SK-N-SH treated with all-trans-retinoic acid at 6 μM for 48 hours (cell line): ENCODE measurements around the gene EGLN1.

Source experiments
- ATAC-seq: fragments of 200-7000 bp; cut with Tn5 transposase; 3 replicates; pipeline ENCODE4 v1.9.1; 2020; ENCODE audit warnings: mild to moderate bottlenecking, moderate library complexity
- ARNTL ChIP-seq: fragments of 450-650 bp; formaldehyde crosslinking; IDR thresholded peaks from 2 replicates; pipeline ENCODE4 v1.5.0; 2020; ENCODE audit warnings: low read depth, mild to moderate bottlenecking, moderate library complexity, borderline replicate concordance
- BACH2 ChIP-seq: fragments of 250-450 bp; sonication (Bioruptor Pico); IDR thresholded peaks from 2 replicates; pipeline ENCODE4 v1.9.0; 2021; ENCODE audit warnings: mild to moderate bottlenecking, borderline replicate concordance
- CSDC2 ChIP-seq: fragments of 250-450 bp; sonication (Bioruptor Pico); IDR thresholded peaks from 2 replicates; pipeline ENCODE4 v1.5.0; 2020; ENCODE audit warnings: mild to moderate bottlenecking, moderate library complexity
- ESRRG ChIP-seq: fragments of 250-450 bp; sonication (Bioruptor Pico); IDR thresholded peaks from 2 replicates; pipeline ENCODE4 v1.6.1; 2021; ENCODE audit warnings: mild to moderate bottlenecking
- GLIS3 ChIP-seq: fragments of 250-450 bp; sonication (Bioruptor Pico); IDR thresholded peaks from 2 replicates; pipeline ENCODE4 v1.5.0; 2020; ENCODE audit warnings: mild to moderate bottlenecking, moderate library complexity
- ISL1 ChIP-seq: fragments of 250-450 bp; sonication (Bioruptor Pico); IDR thresholded peaks from 2 replicates; pipeline ENCODE4 v2.1.2; 2022; ENCODE audit warnings: mild to moderate bottlenecking, moderate library complexity
- OSR1 ChIP-seq: fragments of 250-450 bp; sonication (Bioruptor Pico); IDR thresholded peaks from 2 replicates; pipeline ENCODE4 v1.8.0; 2022; ENCODE audit warnings: moderate library complexity, mild to moderate bottlenecking, inconsistent platforms
- PPARA ChIP-seq: fragments of 250-450 bp; sonication (Bioruptor Pico); IDR thresholded peaks from 2 replicates; pipeline ENCODE4 v1.5.0; 2020; ENCODE audit warnings: mild to moderate bottlenecking, borderline replicate concordance
- RARB ChIP-seq: fragments of 250-450 bp; sonication (Bioruptor Pico); IDR thresholded peaks from 2 replicates; pipeline ENCODE4 v1.8.0; 2021; ENCODE audit warnings: mild to moderate bottlenecking, moderate library complexity
- SNAI2 ChIP-seq: fragments of 250-450 bp; sonication (Bioruptor Pico); IDR thresholded peaks from 2 replicates; pipeline ENCODE4 v1.5.0; 2020; ENCODE audit warnings: mild to moderate bottlenecking, moderate library complexity
- TCF4 ChIP-seq: fragments of 250-450 bp; sonication (Bioruptor Pico); IDR thresholded peaks from 2 replicates; pipeline ENCODE4 v1.8.0; 2021; ENCODE audit warnings: mild to moderate bottlenecking, moderate library complexity, borderline replicate concordance
- TOX ChIP-seq: fragments of 250-450 bp; sonication (Bioruptor Pico); IDR thresholded peaks from 2 replicates; pipeline ENCODE4 v1.8.0; 2021; ENCODE audit warnings: mild to moderate bottlenecking, moderate library complexity, borderline replicate concordance
- ZC3H10 ChIP-seq: fragments of 250-450 bp; sonication (Bioruptor Pico); IDR thresholded peaks from 2 replicates; pipeline ENCODE4 v1.5.1; 2021; ENCODE audit warnings: mild to moderate bottlenecking, moderate library complexity
- ZFP30 ChIP-seq: fragments of 450-650 bp; formaldehyde crosslinking; IDR thresholded peaks from 2 replicates; pipeline ENCODE4 v1.5.0; 2022; ENCODE audit warnings: mild to moderate bottlenecking, moderate library complexity
- ZNF565 ChIP-seq: fragments of 450-650 bp; formaldehyde crosslinking; conservative IDR thresholded peaks from 2 replicates; pipeline ENCODE4 v1.5.0; 2020; ENCODE audit warnings: low read depth, mild to moderate bottlenecking, moderate library complexity
- ZNF70 ChIP-seq: fragments of 450-650 bp; formaldehyde crosslinking; IDR thresholded peaks from 2 replicates; pipeline ENCODE4 v1.5.0; 2020; ENCODE audit warnings: mild to moderate bottlenecking, moderate library complexity
- TF ChIP-seq, protein P1 (sequence below): fragments of 250-450 bp; sonication (Bioruptor Pico); IDR thresholded peaks from 2 replicates; pipeline ENCODE4 v1.5.1; 2021; ENCODE audit warnings: mild to moderate bottlenecking, moderate library complexity
- TF ChIP-seq, protein P2 (sequence below): fragments of 250-450 bp; sonication (Bioruptor Pico); IDR thresholded peaks from 2 replicates; pipeline ENCODE4 v1.5.1; 2020; ENCODE audit warnings: low read depth, mild to moderate bottlenecking, moderate library complexity
- TF ChIP-seq, protein P3 (sequence below): fragments of 250-450 bp; sonication (Bioruptor Pico); IDR thresholded peaks from 2 replicates; pipeline ENCODE4 v1.8.0; 2021; ENCODE audit warnings: low read depth, mild to moderate bottlenecking, moderate library complexity, borderline replicate concordance
- TF ChIP-seq, protein P4 (sequence below): fragments of 250-450 bp; sonication (Bioruptor Pico); IDR thresholded peaks from 2 replicates; pipeline ENCODE4 v1.5.0; 2020; ENCODE audit warnings: mild to moderate bottlenecking, moderate library complexity
- TF ChIP-seq, protein P5 (sequence below): fragments of 250-450 bp; sonication (Bioruptor Pico); IDR thresholded peaks from 2 replicates; pipeline ENCODE4 v1.8.0; 2020; ENCODE audit warnings: mild to moderate bottlenecking, moderate library complexity, borderline replicate concordance

The EGLN1 gene

DNA sequence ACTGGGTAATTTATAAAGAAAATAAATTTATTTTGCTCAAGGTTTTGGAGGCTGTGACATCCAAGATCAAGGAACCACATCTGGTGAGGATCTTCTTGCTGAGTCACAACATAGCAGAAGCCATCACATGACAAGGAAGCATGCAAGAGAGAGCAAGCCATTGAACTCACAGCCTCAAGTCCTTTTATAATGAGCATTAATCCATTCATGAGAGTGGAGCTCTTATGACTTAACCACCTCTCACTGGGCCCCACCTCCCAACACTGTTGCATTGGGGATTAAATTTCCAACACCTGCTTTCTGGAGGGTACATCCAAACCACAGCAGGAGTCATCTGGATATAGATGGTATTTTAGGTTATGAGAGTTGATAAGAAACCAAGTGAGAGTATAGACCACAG, 20.6 kb upstream of the EGLN1 start (continued):
- TF ChIP-seq, protein P1, sequence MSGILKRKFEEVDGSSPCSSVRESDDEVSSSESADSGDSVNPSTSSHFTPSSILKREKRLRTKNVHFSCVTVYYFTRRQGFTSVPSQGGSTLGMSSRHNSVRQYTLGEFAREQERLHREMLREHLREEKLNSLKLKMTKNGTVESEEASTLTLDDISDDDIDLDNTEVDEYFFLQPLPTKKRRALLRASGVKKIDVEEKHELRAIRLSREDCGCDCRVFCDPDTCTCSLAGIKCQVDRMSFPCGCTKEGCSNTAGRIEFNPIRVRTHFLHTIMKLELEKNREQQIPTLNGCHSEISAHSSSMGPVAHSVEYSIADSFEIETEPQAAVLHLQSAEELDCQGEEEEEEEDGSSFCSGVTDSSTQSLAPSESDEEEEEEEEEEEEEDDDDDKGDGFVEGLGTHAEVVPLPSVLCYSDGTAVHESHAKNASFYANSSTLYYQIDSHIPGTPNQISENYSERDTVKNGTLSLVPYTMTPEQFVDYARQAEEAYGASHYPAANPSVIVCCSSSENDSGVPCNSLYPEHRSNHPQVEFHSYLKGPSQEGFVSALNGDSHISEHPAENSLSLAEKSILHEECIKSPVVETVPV (CRISPR knock-in tag) = no peak
- TF ChIP-seq BACH2 (CRISPR knock-in tag) = no peak
- TF ChIP-seq, protein P2, sequence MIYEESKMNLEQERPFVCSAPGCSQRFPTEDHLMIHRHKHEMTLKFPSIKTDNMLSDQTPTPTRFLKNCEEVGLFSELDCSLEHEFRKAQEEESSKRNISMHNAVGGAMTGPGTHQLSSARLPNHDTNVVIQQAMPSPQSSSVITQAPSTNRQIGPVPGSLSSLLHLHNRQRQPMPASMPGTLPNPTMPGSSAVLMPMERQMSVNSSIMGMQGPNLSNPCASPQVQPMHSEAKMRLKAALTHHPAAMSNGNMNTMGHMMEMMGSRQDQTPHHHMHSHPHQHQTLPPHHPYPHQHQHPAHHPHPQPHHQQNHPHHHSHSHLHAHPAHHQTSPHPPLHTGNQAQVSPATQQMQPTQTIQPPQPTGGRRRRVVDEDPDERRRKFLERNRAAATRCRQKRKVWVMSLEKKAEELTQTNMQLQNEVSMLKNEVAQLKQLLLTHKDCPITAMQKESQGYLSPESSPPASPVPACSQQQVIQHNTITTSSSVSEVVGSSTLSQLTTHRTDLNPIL = no peak
- TF ChIP-seq GLIS3 (CRISPR knock-in tag) = no peak
- no peak for TF ChIP-seq ZFP30 (CRISPR knock-in tag)
- TF ChIP-seq CSDC2 (CRISPR knock-in tag) = no peak
- TF ChIP-seq TCF4 = no peak

DNA sequence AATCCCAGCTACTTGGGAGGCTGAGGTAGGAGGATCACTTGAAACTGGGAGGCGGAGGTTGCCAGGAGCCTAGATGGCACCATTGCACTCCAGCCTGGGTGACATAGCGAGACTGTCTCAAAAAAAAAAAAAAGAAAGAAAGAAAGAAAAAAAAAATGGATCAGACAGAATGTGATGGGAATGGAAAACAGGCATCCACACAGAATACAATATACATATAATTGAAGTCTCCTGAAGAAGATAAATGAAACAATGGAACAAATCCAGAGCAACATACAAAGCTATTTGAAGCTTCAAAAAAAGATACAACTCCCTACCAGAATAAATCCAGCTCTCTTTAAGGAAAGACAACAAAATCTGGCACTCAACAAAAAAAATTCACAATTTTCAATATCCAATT, 10.9 kb upstream of the EGLN1 start:
- no peak for ATAC-seq

DNA sequence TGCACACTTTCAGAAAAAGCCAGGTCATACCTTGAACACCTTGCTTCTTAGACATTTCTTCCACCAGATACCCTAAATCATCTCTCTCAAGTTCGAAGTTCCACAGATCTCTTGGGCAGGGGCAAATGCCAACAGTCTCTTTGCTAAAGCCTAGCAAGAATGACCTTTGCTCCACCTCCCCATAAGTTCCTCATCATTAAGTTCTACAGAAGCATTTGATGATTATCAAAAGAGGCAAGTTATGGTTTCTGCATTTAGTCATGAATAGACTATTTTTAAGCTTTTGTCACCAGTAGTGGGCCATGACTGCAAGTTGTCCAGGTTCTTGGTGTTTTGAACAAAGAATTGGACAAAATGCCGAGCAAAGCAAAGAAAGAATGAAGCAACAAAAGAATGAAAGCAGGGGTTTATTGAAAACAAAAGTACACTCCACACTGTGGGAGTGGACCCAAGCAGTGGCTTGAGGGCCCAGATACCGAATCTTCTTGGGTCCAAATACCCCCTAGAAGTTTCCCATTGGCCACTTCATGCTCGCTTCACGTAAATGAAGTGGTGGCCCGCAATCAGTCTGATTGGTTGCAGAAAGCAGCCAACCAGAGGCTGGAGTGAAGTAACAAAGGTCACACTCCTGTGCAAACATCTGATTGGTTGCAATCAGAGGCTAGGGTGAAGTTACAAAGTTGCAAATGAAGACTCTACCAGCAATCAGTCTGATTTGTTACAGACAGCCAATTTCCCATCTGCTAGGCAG, 9.8 kb upstream of the EGLN1 start:
- no peak for ATAC-seq
- TF ChIP-seq OSR1 (no peak), TOX (CRISPR knock-in tag) (no peak), PPARA (CRISPR knock-in tag) (no peak), ARNTL (CRISPR knock-in tag) (no peak), ZC3H10 (CRISPR knock-in tag) (no peak), TCF4 (no peak), ISL1 (CRISPR knock-in tag) (no peak), BACH2 (CRISPR knock-in tag) (no peak)
- TF ChIP-seq, protein P3, sequence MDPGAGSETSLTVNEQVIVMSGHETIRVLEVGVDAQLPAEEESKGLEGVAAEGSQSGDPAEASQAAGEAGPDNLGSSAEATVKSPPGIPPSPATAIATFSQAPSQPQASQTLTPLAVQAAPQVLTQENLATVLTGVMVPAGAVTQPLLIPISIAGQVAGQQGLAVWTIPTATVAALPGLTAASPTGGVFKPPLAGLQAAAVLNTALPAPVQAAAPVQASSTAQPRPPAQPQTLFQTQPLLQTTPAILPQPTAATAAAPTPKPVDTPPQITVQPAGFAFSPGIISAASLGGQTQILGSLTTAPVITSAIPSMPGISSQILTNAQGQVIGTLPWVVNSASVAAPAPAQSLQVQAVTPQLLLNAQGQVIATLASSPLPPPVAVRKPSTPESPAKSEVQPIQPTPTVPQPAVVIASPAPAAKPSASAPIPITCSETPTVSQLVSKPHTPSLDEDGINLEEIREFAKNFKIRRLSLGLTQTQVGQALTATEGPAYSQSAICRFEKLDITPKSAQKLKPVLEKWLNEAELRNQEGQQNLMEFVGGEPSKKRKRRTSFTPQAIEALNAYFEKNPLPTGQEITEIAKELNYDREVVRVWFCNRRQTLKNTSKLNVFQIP (CRISPR knock-in tag) = no peak

More for the DNA sequence above, 10.9 kb upstream of the EGLN1 start:
- TF ChIP-seq, protein P4, sequence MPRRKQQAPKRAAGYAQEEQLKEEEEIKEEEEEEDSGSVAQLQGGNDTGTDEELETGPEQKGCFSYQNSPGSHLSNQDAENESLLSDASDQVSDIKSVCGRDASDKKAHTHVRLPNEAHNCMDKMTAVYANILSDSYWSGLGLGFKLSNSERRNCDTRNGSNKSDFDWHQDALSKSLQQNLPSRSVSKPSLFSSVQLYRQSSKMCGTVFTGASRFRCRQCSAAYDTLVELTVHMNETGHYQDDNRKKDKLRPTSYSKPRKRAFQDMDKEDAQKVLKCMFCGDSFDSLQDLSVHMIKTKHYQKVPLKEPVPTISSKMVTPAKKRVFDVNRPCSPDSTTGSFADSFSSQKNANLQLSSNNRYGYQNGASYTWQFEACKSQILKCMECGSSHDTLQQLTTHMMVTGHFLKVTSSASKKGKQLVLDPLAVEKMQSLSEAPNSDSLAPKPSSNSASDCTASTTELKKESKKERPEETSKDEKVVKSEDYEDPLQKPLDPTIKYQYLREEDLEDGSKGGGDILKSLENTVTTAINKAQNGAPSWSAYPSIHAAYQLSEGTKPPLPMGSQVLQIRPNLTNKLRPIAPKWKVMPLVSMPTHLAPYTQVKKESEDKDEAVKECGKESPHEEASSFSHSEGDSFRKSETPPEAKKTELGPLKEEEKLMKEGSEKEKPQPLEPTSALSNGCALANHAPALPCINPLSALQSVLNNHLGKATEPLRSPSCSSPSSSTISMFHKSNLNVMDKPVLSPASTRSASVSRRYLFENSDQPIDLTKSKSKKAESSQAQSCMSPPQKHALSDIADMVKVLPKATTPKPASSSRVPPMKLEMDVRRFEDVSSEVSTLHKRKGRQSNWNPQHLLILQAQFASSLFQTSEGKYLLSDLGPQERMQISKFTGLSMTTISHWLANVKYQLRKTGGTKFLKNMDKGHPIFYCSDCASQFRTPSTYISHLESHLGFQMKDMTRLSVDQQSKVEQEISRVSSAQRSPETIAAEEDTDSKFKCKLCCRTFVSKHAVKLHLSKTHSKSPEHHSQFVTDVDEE (CRISPR knock-in tag) = no peak
- TF ChIP-seq PPARA (CRISPR knock-in tag) (no peak), ZNF70 (CRISPR knock-in tag) (no peak), RARB (no peak), ARNTL (CRISPR knock-in tag) (no peak), ZNF565 (no peak), TCF4 (no peak), GLIS3 (CRISPR knock-in tag) (no peak), TOX (CRISPR knock-in tag) (no peak), ESRRG (CRISPR knock-in tag) (no peak), SNAI2 (CRISPR knock-in tag) (no peak), ZFP30 (CRISPR knock-in tag) (no peak), OSR1 (no peak), ISL1 (CRISPR knock-in tag) (no peak)
- TF ChIP-seq, protein P5, sequence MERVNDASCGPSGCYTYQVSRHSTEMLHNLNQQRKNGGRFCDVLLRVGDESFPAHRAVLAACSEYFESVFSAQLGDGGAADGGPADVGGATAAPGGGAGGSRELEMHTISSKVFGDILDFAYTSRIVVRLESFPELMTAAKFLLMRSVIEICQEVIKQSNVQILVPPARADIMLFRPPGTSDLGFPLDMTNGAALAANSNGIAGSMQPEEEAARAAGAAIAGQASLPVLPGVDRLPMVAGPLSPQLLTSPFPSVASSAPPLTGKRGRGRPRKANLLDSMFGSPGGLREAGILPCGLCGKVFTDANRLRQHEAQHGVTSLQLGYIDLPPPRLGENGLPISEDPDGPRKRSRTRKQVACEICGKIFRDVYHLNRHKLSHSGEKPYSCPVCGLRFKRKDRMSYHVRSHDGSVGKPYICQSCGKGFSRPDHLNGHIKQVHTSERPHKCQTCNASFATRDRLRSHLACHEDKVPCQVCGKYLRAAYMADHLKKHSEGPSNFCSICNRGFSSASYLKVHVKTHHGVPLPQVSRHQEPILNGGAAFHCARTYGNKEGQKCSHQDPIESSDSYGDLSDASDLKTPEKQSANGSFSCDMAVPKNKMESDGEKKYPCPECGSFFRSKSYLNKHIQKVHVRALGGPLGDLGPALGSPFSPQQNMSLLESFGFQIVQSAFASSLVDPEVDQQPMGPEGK (CRISPR knock-in tag) = no peak
- TF ChIP-seq, protein P1 (CRISPR knock-in tag) = no peak
- TF ChIP-seq, protein P2 = no peak
